Calu3 (cell line): Measurements from ENCODE around the gene GRIK4. TPM values are rescaled to one million over a fixed set of nuclear protein-coding genes. Genes with fewer than 3 reads are reported as not detected.

Experiments
- BruUV-seq: library from RNA; stranded (reverse); fragments of 400-500 nt; replicated peaks from 2 replicates; lab custom pipeline; 2021; lab: Mats Ljungman, UMichigan
- CTCF ChIA-PET: fragments of 300-600 bp; sonication (Branson Sonifier 250); formaldehyde crosslinking; loops from one replicate; lab custom pipeline; 2022; ENCODE audit warnings: antibody characterized with exemption; lab: Charles Lee
- DNase-seq: peaks from one replicate; pipeline ENCODE4 v3.0.0; 2022
- H3K27ac Mint-ChIP-seq: one replicate; pipeline ENCODE4 v1.8.0; 2022; ENCODE audit warnings: mixed read lengths; ENCODE audit not compliant: unreplicated experiment
- H3K27me3 Mint-ChIP-seq: one replicate; pipeline ENCODE4 v1.8.0; 2022; ENCODE audit warnings: mixed read lengths; ENCODE audit not compliant: unreplicated experiment
- H3K36me3 Mint-ChIP-seq: one replicate; pipeline ENCODE4 v1.8.0; 2022; ENCODE audit warnings: mild to moderate bottlenecking, moderate library complexity, mixed read lengths; ENCODE audit not compliant: insufficient read depth, unreplicated experiment
- H3K4me1 Mint-ChIP-seq: one replicate; pipeline ENCODE4 v1.8.0; 2022; ENCODE audit warnings: mild to moderate bottlenecking, low read depth, mixed read lengths; ENCODE audit not compliant: unreplicated experiment
- H3K4me3 Mint-ChIP-seq: one replicate; pipeline ENCODE4 v1.8.0; 2022; ENCODE audit warnings: mild to moderate bottlenecking, low read depth, moderate library complexity, mixed read lengths; ENCODE audit not compliant: unreplicated experiment
- H3K9me3 Mint-ChIP-seq: one replicate; pipeline ENCODE4 v1.8.0; 2022; ENCODE audit warnings: low read depth, mixed read lengths; ENCODE audit not compliant: unreplicated experiment
- CTCF ChIP-seq: fragments of 200-600 bp; IDR thresholded peaks from one replicate; pipeline ENCODE4 v1.8.0; 2022; ENCODE audit warnings: antibody characterized with exemption; ENCODE audit not compliant: unreplicated experiment
- intact Hi-C: fragments of 100-400 bp; cut with micrococcal nuclease; formaldehyde crosslinking; loops from one replicate; pipeline ENCODE4 v1.10.0; 2022; ENCODE audit not compliant: unreplicated experiment
- total RNA-seq: library from RNA; stranded (reverse); gene quantifications from 2 replicates; pipeline ENCODE4 v1.2.3, GENCODE V29; 2022

The GRIK4 gene
- total RNA-seq, 1 experiment from 2014 or later, result not detected

- DNase-seq, result no peak
- H3K4me3 Mint-ChIP-seq, result no peak overlapping the region
- H3K9me3 Mint-ChIP-seq, result no peaks in the 10 kb centered on the region
- H3K27ac Mint-ChIP-seq, result no peak overlapping the region
- no peaks in the 10 kb centered on the region for H3K4me1 Mint-ChIP-seq
- CTCF ChIA-PET, result no interaction called here
- no TSS peak for BruUV-seq
- no peaks in the 10 kb centered on the region for H3K36me3 Mint-ChIP-seq
- H3K27me3 Mint-ChIP-seq, result peaks cover 57% of the 10 kb centered on the region
- intact Hi-C loops, result no loop called here
- TF ChIP-seq CTCF, result no peak
Observed at GRCh38 chr11:120867024-120867423, 355.5 kb downstream of the GRIK4 start.

DNA sequence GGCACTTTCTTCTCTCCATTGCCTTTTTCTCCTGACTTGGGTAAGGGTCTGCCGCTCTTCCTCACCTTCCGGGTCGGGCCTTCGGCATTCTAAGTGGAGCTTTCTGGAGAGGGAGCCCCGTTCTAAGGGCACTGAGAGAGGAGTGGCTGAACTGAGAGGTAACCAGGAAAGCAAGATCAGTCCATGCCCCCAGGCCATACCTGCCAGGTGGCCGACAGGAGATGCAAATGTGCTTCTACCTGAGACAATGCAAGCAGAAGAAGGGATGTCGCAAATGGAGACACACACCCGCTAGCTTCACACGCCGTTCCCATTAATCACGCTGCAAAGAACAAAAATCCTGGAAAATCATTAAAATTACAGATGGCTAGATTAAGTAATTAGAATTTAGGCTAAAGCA, 356.0 kb downstream of the GRIK4 start:
- no peak for DNase-seq
- CTCF ChIA-PET, result no interaction called here
- no peak overlapping the region for H3K27ac Mint-ChIP-seq
- H3K4me1 Mint-ChIP-seq, result no peaks in the 10 kb centered on the region
- no peak overlapping the region for H3K4me3 Mint-ChIP-seq
- H3K27me3 Mint-ChIP-seq, result peaks cover 59% of the 10 kb centered on the region
- no TSS peak for BruUV-seq
- H3K9me3 Mint-ChIP-seq, result no peaks in the 10 kb centered on the region
- TF ChIP-seq CTCF, result no peak
- intact Hi-C loops, result no loop called here
- no peaks in the 10 kb centered on the region for H3K36me3 Mint-ChIP-seq

- CTCF ChIA-PET, result no interaction called here
- intact Hi-C loops, result no loop called here
- Mint-ChIP-seq H3K9me3 (no peaks in the 10 kb centered on the region), H3K4me3 (no peak overlapping the region), H3K27ac (no peak overlapping the region), H3K36me3 (no peaks in the 10 kb centered on the region), H3K4me1 (no peaks in the 10 kb centered on the region), H3K27me3 (peaks cover 63% of the 10 kb centered on the region)
- no peak for TF ChIP-seq CTCF
- no TSS peak for BruUV-seq
- DNase-seq, result no peak
Observed at GRCh38 chr11:120867988-120868387, 356.4 kb downstream of the GRIK4 start.

DNA sequence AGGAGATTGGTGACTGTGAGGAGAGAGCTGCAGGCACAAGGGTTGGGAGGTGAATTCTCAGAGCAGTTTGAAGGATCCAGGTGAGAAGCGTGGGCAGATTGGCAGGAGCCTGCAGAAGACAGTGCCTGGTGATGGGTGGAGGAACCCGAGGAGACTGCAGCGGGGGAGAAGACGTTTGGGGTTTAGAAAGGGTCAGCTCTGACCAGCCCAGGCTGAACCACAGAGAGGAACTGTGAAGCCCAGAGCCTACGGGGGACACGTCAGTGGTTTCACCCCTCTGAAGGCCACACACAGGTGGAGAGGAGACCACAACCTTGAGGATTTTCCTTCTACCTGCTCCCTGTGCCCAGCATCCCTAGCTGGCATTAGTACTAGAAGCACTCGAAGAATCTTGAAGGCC, 357.5 kb downstream of the GRIK4 start:
- CTCF ChIA-PET, result no interaction called here
- no peak for DNase-seq
- no TSS peak for BruUV-seq
- peaks cover 74% of the 10 kb centered on the region for H3K27me3 Mint-ChIP-seq
- no peaks in the 10 kb centered on the region for H3K9me3 Mint-ChIP-seq
- no peaks in the 10 kb centered on the region for H3K36me3 Mint-ChIP-seq
- TF ChIP-seq CTCF, result no peak
- intact Hi-C loops, result no loop called here
- no peaks in the 10 kb centered on the region for H3K4me1 Mint-ChIP-seq
- no peak overlapping the region for H3K27ac Mint-ChIP-seq
- no peak overlapping the region for H3K4me3 Mint-ChIP-seq
